Tibial nerve (tissue), 4 donors: ENCODE data around the gene TCAIM.

Experiments
- EP300 ChIP-seq, 2 donors: sonication (generic); formaldehyde crosslinking; IDR thresholded peaks; one replicate each; pipeline ENCODE4 v1.6.1; 2017; ENCODE audit warnings: antibody characterized with exemption in 2 of 2, mild to moderate bottlenecking in 1 of 2
- POLR2A ChIP-seq, 2 donors: fragments of 450-650 bp; IDR thresholded peaks; one replicate each; pipeline ENCODE4 v1.6.1; 2017; ENCODE audit warnings: antibody characterized with exemption in 2 of 2, mild to moderate bottlenecking in 2 of 2, moderate library complexity in 2 of 2
- TF ChIP-seq, protein P1 (sequence below), 5 experiments: fragments of 200-600 bp in 3 of 5; fragments of 450-650 bp in 2 of 5; sonication (generic) in 3 of 5; IDR thresholded peaks; one replicate each; pipeline ENCODE4 v1.5.1; 2016 to 2019; ENCODE audit warnings: antibody characterized with exemption in 5 of 5, mild to moderate bottlenecking in 3 of 5, moderate library complexity in 2 of 5

DNA sequence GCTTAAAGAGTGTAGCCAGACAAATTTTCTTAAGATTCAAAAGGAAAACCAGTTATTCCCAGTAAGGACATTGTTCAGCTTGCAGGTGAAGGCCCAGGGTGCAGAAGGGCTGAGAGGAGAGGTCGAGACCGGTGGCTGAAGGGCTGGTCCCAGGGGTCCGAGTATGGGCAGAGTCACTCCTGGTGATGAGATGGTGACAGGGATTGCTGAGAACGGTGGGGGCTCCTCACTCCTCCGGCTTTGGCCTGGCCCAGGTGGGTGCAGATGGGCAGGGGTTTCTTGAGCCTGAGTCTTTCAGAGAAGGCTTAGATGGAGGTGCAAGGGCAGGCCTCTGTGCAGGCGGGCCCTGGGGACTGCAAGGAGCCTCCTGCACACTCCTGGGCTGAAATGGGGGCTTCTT lies 82.7 kb downstream of the TCAIM start:
- TF ChIP-seq, protein P1, sequence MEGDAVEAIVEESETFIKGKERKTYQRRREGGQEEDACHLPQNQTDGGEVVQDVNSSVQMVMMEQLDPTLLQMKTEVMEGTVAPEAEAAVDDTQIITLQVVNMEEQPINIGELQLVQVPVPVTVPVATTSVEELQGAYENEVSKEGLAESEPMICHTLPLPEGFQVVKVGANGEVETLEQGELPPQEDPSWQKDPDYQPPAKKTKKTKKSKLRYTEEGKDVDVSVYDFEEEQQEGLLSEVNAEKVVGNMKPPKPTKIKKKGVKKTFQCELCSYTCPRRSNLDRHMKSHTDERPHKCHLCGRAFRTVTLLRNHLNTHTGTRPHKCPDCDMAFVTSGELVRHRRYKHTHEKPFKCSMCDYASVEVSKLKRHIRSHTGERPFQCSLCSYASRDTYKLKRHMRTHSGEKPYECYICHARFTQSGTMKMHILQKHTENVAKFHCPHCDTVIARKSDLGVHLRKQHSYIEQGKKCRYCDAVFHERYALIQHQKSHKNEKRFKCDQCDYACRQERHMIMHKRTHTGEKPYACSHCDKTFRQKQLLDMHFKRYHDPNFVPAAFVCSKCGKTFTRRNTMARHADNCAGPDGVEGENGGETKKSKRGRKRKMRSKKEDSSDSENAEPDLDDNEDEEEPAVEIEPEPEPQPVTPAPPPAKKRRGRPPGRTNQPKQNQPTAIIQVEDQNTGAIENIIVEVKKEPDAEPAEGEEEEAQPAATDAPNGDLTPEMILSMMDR (IDR thresholded peaks at IDR 0.05) = no peak
- no peak for TF ChIP-seq POLR2A (IDR thresholded peaks at IDR 0.05)
- no peak for TF ChIP-seq EP300 (IDR thresholded peaks at IDR 0.05)
